Uterine smooth muscle cell (primary cell): ENCODE measurements around the gene CD48. TPM values are rescaled to one million over a fixed set of nuclear protein-coding genes. Genes with fewer than 3 reads are reported as not detected.

ENCODE experiments used
- total RNA-seq: library from RNA; depleted of rRNA; stranded (reverse); fragments of >200 nt; gene quantifications from 2 replicates; pipeline ENCODE4 v1.2.3, GENCODE V29; 2014

CD48 gene
- under 0.01 TPM in 1 of 2 replicates, not detected in the other for total RNA-seq

GRCh38 chr1:160711602-160712311, at the start of gene CD48:
Gene CD48 (minus strand): TSS chr1:160711822. CDS start chr1:160711763, 59 bp downstream.

GRCh38 chr1:160739098-160739511, 27.5 kb upstream of the CD48 start, which contains the start of gene SLAMF7:
Gene SLAMF7 (plus strand): TSS chr1:160739247. CDS start chr1:160739302, 55 bp downstream.

GRCh38 chr1:160646711-160647328, 64.8 kb downstream of the CD48 start, which contains the start of gene SLAMF1:
Gene SLAMF1 (minus strand): TSS chr1:160647044. CDS start chr1:160646945, 99 bp downstream.

Other genes with a start within 250 kb of the CD48 start
- gene SLAMF6, start 188.6 kb downstream of the CD48 start, total RNA-seq: not detected in 2 replicates
- gene CD84, start 132.3 kb downstream of the CD48 start, total RNA-seq: not detected in 2 replicates
- gene SLAMF1, start 64.8 kb downstream of the CD48 start, total RNA-seq: not detected in 2 replicates
- gene SLAMF7, start 27.4 kb upstream of the CD48 start, total RNA-seq: under 0.01 TPM in 1 of 2 replicates, not detected in the other
- not detected in 2 replicates for gene LY9, start 84.4 kb upstream of the CD48 start, total RNA-seq
- not detected in 2 replicates for gene CD244, start 151.1 kb upstream of the CD48 start, total RNA-seq
- gene ITLN1, start 173.4 kb upstream of the CD48 start, total RNA-seq: not detected in 2 replicates
- gene ITLN2, start 243.0 kb upstream of the CD48 start, total RNA-seq: not detected in 2 replicates